ENCODE results near the gene FNTB.

Gene FNTB

GRCh38 chr14:64942531-64943111 is 44.1 kb upstream of the FNTB start, which contains the start of gene GPX2:
Gene GPX2 (minus strand): TSS chr14:64942745. CDS start chr14:64942726, 19 bp downstream.
- no peak for TF ChIP-seq CTCF (conservative IDR thresholded peaks at IDR 0.05)
- no peak within 1 kb of the TSS for H3K27ac ChIP-seq

DNA sequence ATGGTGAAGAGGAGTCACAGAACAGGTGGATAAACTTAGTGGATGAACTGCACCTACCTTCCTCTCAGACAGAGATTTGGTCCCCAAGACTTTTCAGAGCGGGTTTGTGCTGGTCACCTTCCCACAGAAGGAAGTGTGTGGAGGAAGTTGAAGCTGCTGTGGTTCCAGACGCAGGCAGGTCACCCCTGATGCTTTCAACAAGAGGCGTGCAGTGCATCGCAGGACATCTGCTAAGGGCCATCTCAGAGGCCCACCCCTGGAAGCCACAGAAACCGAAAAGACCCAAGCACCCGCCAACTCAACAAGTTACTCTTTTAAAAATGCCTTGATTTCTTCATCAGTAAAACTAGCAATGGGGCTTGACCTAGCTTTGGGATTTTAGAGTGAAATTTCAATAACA is 43.1 kb upstream of the FNTB start:
- TF ChIP-seq ZFX (IDR thresholded peaks at IDR 0.05) = no peak
- no peak for TF ChIP-seq CTCF (conservative IDR thresholded peaks at IDR 0.05)
- no peak overlapping the region for H3K27ac ChIP-seq

DNA sequence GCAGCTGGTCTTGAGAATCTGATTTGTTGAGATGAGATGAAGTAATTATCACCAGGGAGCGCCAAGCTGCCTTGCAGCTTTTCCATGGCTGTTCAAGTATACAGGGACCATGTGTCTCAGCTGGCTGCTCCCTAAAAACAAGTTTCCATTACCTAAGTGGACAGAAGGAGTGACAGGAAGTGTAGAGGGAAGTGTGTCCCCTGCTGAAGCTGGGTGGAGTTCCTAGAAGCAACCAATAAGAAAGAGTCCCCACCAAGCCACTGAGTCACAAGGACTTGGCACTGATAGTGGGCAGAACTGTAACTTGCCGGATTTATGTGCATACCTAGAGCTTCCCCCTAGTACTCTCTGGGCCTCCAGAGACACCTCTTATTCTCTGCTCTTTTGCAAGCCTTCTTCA is 42.7 kb upstream of the FNTB start:
- TF ChIP-seq ZFX (IDR thresholded peaks at IDR 0.05) (no peak), CTCF (conservative IDR thresholded peaks at IDR 0.05) (no peak)

DNA sequence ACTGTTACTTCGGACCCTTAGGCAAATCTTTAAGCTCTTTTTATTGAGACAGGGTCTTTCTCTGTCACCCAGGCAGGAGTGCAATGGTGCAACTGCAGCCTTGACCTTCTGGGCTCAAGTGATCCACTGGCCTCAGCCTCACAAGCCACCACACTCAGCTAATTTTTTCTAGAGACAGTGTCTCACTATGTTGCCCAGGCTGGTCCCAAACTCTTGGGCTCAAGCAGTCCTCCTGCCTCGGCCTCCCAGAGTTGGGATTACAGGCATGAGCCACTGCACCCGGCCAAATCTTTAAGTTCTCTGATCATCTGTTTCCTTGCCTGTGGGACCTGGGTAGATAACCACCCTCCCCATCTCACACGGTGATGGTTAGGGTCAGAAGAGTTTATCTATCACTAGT is 41.8 kb upstream of the FNTB start:
- H3K27ac ChIP-seq = no peak overlapping the region
- TF ChIP-seq ZFX (IDR thresholded peaks at IDR 0.05) (no peak), CTCF (conservative IDR thresholded peaks at IDR 0.05) (no peak)

More for the DNA sequence above, 42.7 kb upstream of the FNTB start:
- H3K27ac ChIP-seq = no peak overlapping the region

- no peak for TF ChIP-seq CTCF (conservative IDR thresholded peaks at IDR 0.05)
- TF ChIP-seq ZFX (IDR thresholded peaks at IDR 0.05) = no peak
- H3K27ac ChIP-seq = no peak overlapping the region
Observed at GRCh38 chr14:64945431-64946178, 41.1 kb upstream of the FNTB start.

- H3K27ac ChIP-seq = no peak overlapping the region
- TF ChIP-seq CTCF (conservative IDR thresholded peaks at IDR 0.05) (no peak), ZFX (IDR thresholded peaks at IDR 0.05) (no peak)
Observed at GRCh38 chr14:64946310-64947045, 40.2 kb upstream of the FNTB start.
